A549 (cell line): Measurements from ENCODE around the gene RPP30. TPM values are rescaled to one million over a fixed set of nuclear protein-coding genes. Genes with fewer than 3 reads are reported as not detected.

Source experiments
- ATAC-seq, 2 experiments: fragments of 200-7000 bp in 1 of 2; fragments of >200 bp in 1 of 2; cut with Nextera tagmentation in 1 of 2; cut with Tn5 transposase in 1 of 2; 3 replicates each; pipeline versions ENCODE4 v1.8.0 to v1.9.1; 2018 to 2020; ENCODE audit warnings: mild to moderate bottlenecking in 1 of 2, moderate library complexity in 1 of 2
- CTCF ChIA-PET: fragments of 300-600 bp; sonication (Branson Sonifier 250); formaldehyde crosslinking; extraction: SDS; loops from one replicate; lab custom pipeline; 2021; ENCODE audit warnings: antibody characterized with exemption, inconsistent platforms; lab: Yijun Ruan, JAX
- POLR2A ChIA-PET: fragments of 350-600 bp; formaldehyde crosslinking; extraction: SDS; loops from one replicate; lab custom pipeline; 2021; ENCODE audit warnings: antibody characterized with exemption, inconsistent platforms; lab: Yijun Ruan, JAX
- DNase-seq, 2 experiments: peaks; one replicate each; pipeline versions ENCODE4 v3.0.0 to v3.0.0-alpha.2; 2011 to 2016; ENCODE audit warnings: low read depth in 1 of 2, low spot score in 1 of 2
- FAIRE-seq: peaks from 2 replicates; lab custom pipeline; 2011; peaks lifted over from hg19 to GRCh38; lab: Jason Lieb, UNC
- H3K27ac ChIP-seq, 2 experiments: fragments of >200 bp; sonication (Bioruptor Twin); formaldehyde crosslinking; 3 replicates each; pipeline ENCODE4 v1.5.1; 2016 to 2017
- H3K4me1 ChIP-seq: fragments of >200 bp; sonication (Bioruptor Twin); formaldehyde crosslinking; 3 replicates; pipeline ENCODE4 v1.6.1; 2016
- H3K4me2 ChIP-seq: fragments of >200 bp; sonication (Bioruptor Twin); formaldehyde crosslinking; 3 replicates; pipeline ENCODE4 v1.6.1; 2016
- H3K4me3 ChIP-seq: fragments of >200 bp; sonication (Bioruptor Twin); formaldehyde crosslinking; 3 replicates; pipeline ENCODE4 v1.5.1; 2016
- H3K9me3 ChIP-seq: fragments of >200 bp; sonication (Bioruptor Twin); formaldehyde crosslinking; 3 replicates; pipeline ENCODE4 v1.6.1; 2016
- ATOH8 ChIP-seq: fragments of 250-450 bp; sonication (Bioruptor Pico); IDR thresholded peaks from 2 replicates; pipeline ENCODE4 v1.5.0; 2020; ENCODE audit warnings: low read depth, mild to moderate bottlenecking, moderate library complexity
- BCL3 ChIP-seq: fragments of >200 bp; sonication (Bioruptor Twin); formaldehyde crosslinking; IDR thresholded peaks from 3 replicates; pipeline ENCODE4 v1.6.1; 2016
- BHLHE40 ChIP-seq: IDR thresholded peaks from 2 replicates; pipeline ENCODE4 v1.6.1; 2012; ENCODE audit warnings: low read depth, low read length, inconsistent platforms
- CBX8 ChIP-seq: fragments of 200-600 bp; sonication (generic); IDR thresholded peaks from 2 replicates; pipeline ENCODE4 v1.6.1; 2016
- CEBPB ChIP-seq, 2 experiments: fragments of >200 bp in 1 of 2; sonication (Bioruptor Twin) in 1 of 2; formaldehyde crosslinking in 1 of 2; IDR thresholded peaks; 2 replicates each; pipeline ENCODE4 v1.6.1; 2012 to 2016
- EHF ChIP-seq: fragments of 250-450 bp; sonication (Bioruptor Pico); IDR thresholded peaks from 2 replicates; pipeline ENCODE4 v1.5.0; 2020; ENCODE audit warnings: mild to moderate bottlenecking
- EP300 ChIP-seq, 2 experiments: fragments of >200 bp; sonication (Bioruptor Twin); formaldehyde crosslinking; IDR thresholded peaks; 2 replicates in 1 of 2; 3 replicates in 1 of 2; pipeline ENCODE4 v1.6.1; 2016 to 2017
- FOSL2 ChIP-seq, 2 experiments: fragments of 450-650 bp in 1 of 2; fragments of >200 bp in 1 of 2; sonication (Bioruptor Twin) in 1 of 2; formaldehyde crosslinking; IDR thresholded peaks; 2 replicates each; pipeline versions ENCODE4 v1.5.0 to v1.6.1; 2016 to 2020; ENCODE audit warnings: mild to moderate bottlenecking in 1 of 2, moderate library complexity in 1 of 2
- GATA3 ChIP-seq: IDR thresholded peaks from 2 replicates; pipeline ENCODE4 v1.6.1; 2012; ENCODE audit warnings: borderline replicate concordance
- HDAC2 ChIP-seq: fragments of 200-600 bp; sonication (generic); IDR thresholded peaks from 2 replicates; pipeline ENCODE4 v1.6.1; 2016
- HOXA7 ChIP-seq: fragments of 250-450 bp; sonication (Bioruptor Pico); IDR thresholded peaks from 2 replicates; pipeline ENCODE4 v1.5.0; 2020; ENCODE audit warnings: mild to moderate bottlenecking, moderate library complexity
- HOXB5 ChIP-seq: fragments of 250-450 bp; sonication (Bioruptor Pico); IDR thresholded peaks from 2 replicates; pipeline ENCODE4 v1.5.0; 2020; ENCODE audit warnings: mild to moderate bottlenecking, moderate library complexity
- JUN ChIP-seq, 2 experiments: fragments of >200 bp; sonication (Bioruptor Twin); formaldehyde crosslinking; IDR thresholded peaks; 2 replicates in 1 of 2; 3 replicates in 1 of 2; pipeline ENCODE4 v1.6.1; 2016 to 2017
- JUNB ChIP-seq: fragments of >200 bp; sonication (Bioruptor Twin); formaldehyde crosslinking; IDR thresholded peaks from 2 replicates; pipeline ENCODE4 v1.6.1; 2016
- MAFK ChIP-seq: fragments of 450-650 bp; IDR thresholded peaks from 2 replicates; pipeline ENCODE4 v1.6.1; 2014; ENCODE audit not compliant: partially characterized antibody
- MAX ChIP-seq: IDR thresholded peaks from 2 replicates; pipeline ENCODE4 v1.6.1; 2012
- MAZ ChIP-seq: fragments of 150-350 bp; IDR thresholded peaks from 2 replicates; pipeline ENCODE4 v1.6.1; 2014; ENCODE audit warnings: antibody characterized with exemption, low read depth, low read length, borderline replicate concordance
- NPAS2 ChIP-seq: fragments of 250-450 bp; sonication (Bioruptor Pico); IDR thresholded peaks from 2 replicates; pipeline ENCODE4 v1.8.0; 2022; ENCODE audit warnings: mild to moderate bottlenecking, moderate library complexity, borderline replicate concordance
- NR3C1 ChIP-seq: fragments of >200 bp; sonication (Bioruptor Twin); formaldehyde crosslinking; IDR thresholded peaks from 3 replicates; pipeline ENCODE4 v1.6.1; 2017
- PBX3 ChIP-seq: IDR thresholded peaks from 2 replicates; pipeline ENCODE4 v1.6.1; 2012
- RFX5 ChIP-seq: fragments of 450-650 bp; IDR thresholded peaks from 2 replicates; pipeline ENCODE4 v1.7.1; 2014; ENCODE audit warnings: antibody characterized with exemption, mild to moderate bottlenecking, moderate library complexity
- RNF2 ChIP-seq: fragments of 200-600 bp; sonication (generic); IDR thresholded peaks from 2 replicates; pipeline ENCODE4 v1.6.1; 2016; ENCODE audit warnings: low read depth, mild to moderate bottlenecking, antibody characterized with exemption, moderate library complexity, borderline replicate concordance
- TFCP2L1 ChIP-seq: fragments of 250-450 bp; sonication (Bioruptor Pico); IDR thresholded peaks from 2 replicates; pipeline ENCODE4 v1.5.0; 2021; ENCODE audit warnings: mild to moderate bottlenecking
- WGBS: methylation state at CpG from one replicate; pipeline ENCODE4 v1.1.6; 2017; ENCODE audit errors: missing lambda C conversion rate; 5-methylcytosine and 5-hydroxymethylcytosine counted together
- polyA plus RNA-seq, 4 experiments: library from polyadenylated mRNA; depleted of rRNA in 3 of 4; stranded (reverse); fragments of >200 nt; fragmentation: RNase III in 1 of 4; extraction: RNeasy Plus Mini Kit Qiagen cat#74134 plus additional on column Dnase treatment in 1 of 4; gene quantifications; 2 replicates in 3 of 4; 3 replicates in 1 of 4; pipeline ENCODE4 v1.2.3, GENCODE V29; 2011 to 2017

Gene RPP30
- polyA plus RNA-seq, 2 of the 4 experiments (the other 2 are of a cell fraction), result 54.3 to 70.9 TPM

GRCh38 chr10:90884431-90884830 is 12.7 kb downstream of the RPP30 start:
- Histone ChIP-seq H3K27ac (no peak overlapping the region), H3K4me3 (no peak overlapping the region), H3K4me1 (0 out of 3 replicates have a peak, but pooled peaks cover 4% of the 10 kb centered on the region), H3K9me3 (no peaks in the 10 kb centered on the region), H3K4me2 (no peak overlapping the region)
- CTCF ChIA-PET, result interaction anchor here (1.0 to 1.9 kb wide), 5 partner anchors 9 to 368 kb away, joined by 3 to 6 read pairs (median 3); no protein-coding TSS in a partner anchor
- FAIRE-seq (no peak), DNase-seq (no peak), ATAC-seq (no peak)
- TF ChIP-seq NR3C1 (no peak), CBX8 (no peak), CEBPB (IDR thresholded peaks at IDR 0.05) (no peak), HOXA7 (CRISPR knock-in tag) (no peak), JUN (IDR thresholded peaks at IDR 0.05) (no peak), JUNB (no peak), BHLHE40 (no peak), RNF2 (no peak), EHF (CRISPR knock-in tag) (no peak), BCL3 (no peak), GATA3 (no peak), MAX (no peak), NPAS2 (CRISPR knock-in tag) (no peak), TFCP2L1 (CRISPR knock-in tag) (no peak)
- POLR2A ChIA-PET, result no interaction called here
- WGBS, result 94% methylated on average over 3 of the region's 3 CpGs

GRCh38 chr10:90885176-90885575 is 13.4 kb downstream of the RPP30 start:
- ChIA-PET POLR2A (no interaction called here), CTCF (interaction anchor here (1.8 to 1.9 kb wide), 2 partner anchors 26 to 121 kb away, joined by 6 read pairs; no protein-coding TSS in a partner anchor)
- no peak overlapping the region for H3K4me2 ChIP-seq
- 88% methylated on average over 1 of the region's 1 CpG for WGBS
- TF ChIP-seq HDAC2, result no peak
- TF ChIP-seq EP300 (IDR thresholded peaks at IDR 0.05), result no peak
- TF ChIP-seq PBX3, result no peak
- TF ChIP-seq ATOH8, result no peak
- no peak for TF ChIP-seq MAX
- TF ChIP-seq FOSL2 (IDR thresholded peaks at IDR 0.05), result no peak
- TF ChIP-seq FOSL2 (CRISPR knock-in tag; IDR thresholded peaks at IDR 0.05), result no peak
- no peak for TF ChIP-seq JUN (IDR thresholded peaks at IDR 0.05)
- TF ChIP-seq RFX5, result no peak
- TF ChIP-seq MAFK, result no peak
- TF ChIP-seq MAZ, result no peak
- TF ChIP-seq RNF2, result no peak
- TF ChIP-seq TFCP2L1 (CRISPR knock-in tag), result no peak
- TF ChIP-seq HOXB5 (CRISPR knock-in tag), result no peak
- FAIRE-seq (no peak), DNase-seq (no peak), ATAC-seq (no peak)
- 0 out of 3 replicates have a peak, but pooled peaks cover 4% of the 10 kb centered on the region for H3K4me1 ChIP-seq
- H3K9me3 ChIP-seq, result no peaks in the 10 kb centered on the region
- H3K4me3 ChIP-seq, result no peak overlapping the region
- no peak overlapping the region for H3K27ac ChIP-seq
